ENCODE measurements around the gene ZNF3.

The ZNF3 gene

DNA sequence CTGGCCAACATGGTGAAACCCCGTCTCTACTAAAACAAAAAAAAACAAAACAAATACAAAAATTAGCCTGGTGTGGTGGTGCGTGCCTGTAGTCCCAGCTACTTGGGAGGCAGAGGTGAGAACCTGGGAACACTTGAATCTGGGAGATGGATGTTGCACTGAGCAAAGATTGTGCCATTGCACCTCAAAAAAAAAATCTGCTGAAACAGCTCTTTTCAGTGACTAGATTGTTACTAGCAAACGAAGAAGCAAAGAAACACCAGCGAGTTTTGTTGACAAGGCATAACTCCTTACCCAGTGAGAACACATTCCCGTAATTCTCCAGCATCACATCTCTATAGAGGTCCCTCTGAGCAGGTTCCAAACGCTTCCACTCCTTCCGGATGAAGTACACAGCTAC is 6.7 kb downstream of the ZNF3 start:
- H3K27ac ChIP-seq (ENCODE audit: insufficient read depth, low read length, poor library complexity, severe bottlenecking) = no peak overlapping the region
- H3K4me1 ChIP-seq (ENCODE audit: control insufficient read depth, insufficient read depth, low read length, poor library complexity, severe bottlenecking) = peaks cover 2% of the 10 kb centered on the region
- H3K27me3 ChIP-seq (replicated peaks; ENCODE audit: control insufficient read depth, insufficient read depth, low read length, poor library complexity, severe bottlenecking) = no peaks in the 10 kb centered on the region
- H3K4me3 ChIP-seq (ENCODE audit: insufficient read depth, low read depth, low read length, poor library complexity, severe bottlenecking) = no peak overlapping the region
- DNase-seq = no peak
- peaks cover 81% of the 10 kb centered on the region for H3K36me3 ChIP-seq (ENCODE audit: control insufficient read depth, insufficient read depth, low read length)
- H3K9me3 ChIP-seq (ENCODE audit: control insufficient read depth, low read length) = peaks cover 20% of the 10 kb centered on the region

DNA sequence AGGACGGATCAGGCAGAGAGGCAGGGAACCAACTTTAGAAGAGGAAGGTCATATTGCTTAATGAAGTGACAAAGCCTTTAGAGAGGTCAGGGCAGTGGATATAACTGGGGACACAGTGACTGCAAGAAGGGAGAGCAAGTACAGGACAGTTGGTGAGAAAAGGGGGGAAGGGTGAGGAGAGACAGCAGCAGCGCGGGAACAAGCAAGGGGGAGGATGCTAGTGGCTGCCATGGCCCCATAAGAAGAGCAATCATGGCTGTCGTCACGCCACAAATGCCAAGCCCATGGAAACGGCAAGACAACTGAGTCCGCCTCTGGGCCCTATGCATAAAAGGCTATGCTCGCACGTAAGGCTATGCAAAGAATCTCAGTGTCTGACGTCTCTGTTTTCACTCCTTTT is 9.1 kb downstream of the ZNF3 start:
- Histone ChIP-seq H3K9me3 (ENCODE audit: control insufficient read depth, low read length) (peaks cover 20% of the 10 kb centered on the region), H3K4me1 (ENCODE audit: control insufficient read depth, insufficient read depth, low read length, poor library complexity, severe bottlenecking) (peaks cover 2% of the 10 kb centered on the region), H3K36me3 (ENCODE audit: control insufficient read depth, insufficient read depth, low read length) (peaks cover 70% of the 10 kb centered on the region), H3K27ac (ENCODE audit: insufficient read depth, low read length, poor library complexity, severe bottlenecking) (no peak overlapping the region), H3K27me3 (replicated peaks; ENCODE audit: control insufficient read depth, insufficient read depth, low read length, poor library complexity, severe bottlenecking) (no peaks in the 10 kb centered on the region), H3K4me3 (ENCODE audit: insufficient read depth, low read depth, low read length, poor library complexity, severe bottlenecking) (no peak overlapping the region)
- no peak for DNase-seq

DNA sequence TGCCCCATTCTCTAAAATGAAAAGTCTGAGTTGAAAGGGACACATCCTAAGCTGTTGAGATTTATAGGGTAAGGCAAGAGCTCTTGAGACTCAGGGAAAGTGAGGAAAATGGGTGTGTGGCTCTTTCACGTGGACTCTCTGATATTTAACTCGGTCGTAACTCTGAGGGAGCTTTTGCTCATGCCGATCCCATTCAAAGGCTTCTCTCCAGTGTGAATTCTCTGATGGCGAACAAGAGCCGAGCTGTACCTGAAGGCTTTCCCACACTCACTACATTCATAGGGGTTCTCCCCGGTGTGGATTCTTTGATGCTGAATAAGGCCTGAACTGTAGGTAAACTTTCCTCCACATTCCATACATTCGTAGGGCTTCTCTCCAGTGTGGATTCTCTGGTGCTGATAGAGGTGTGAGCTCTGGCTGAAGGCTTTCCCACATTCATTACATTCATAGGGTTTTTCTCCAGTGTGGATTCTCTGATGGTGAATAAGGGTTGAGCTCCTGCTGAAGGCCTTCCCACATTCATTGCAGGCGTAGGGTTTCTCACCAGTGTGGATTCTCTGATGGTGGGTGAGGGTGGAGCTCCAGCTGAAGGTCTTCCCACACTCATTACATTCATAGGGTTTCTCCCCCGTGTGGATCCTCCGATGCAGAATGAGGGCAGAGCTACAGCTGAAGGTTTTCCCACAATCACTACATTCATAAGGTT is 10.4 kb downstream of the ZNF3 start:
- Histone ChIP-seq H3K27me3 (replicated peaks; ENCODE audit: control insufficient read depth, insufficient read depth, low read length, poor library complexity, severe bottlenecking) (no peaks in the 10 kb centered on the region), H3K36me3 (ENCODE audit: control insufficient read depth, insufficient read depth, low read length) (peaks cover 60% of the 10 kb centered on the region), H3K4me1 (ENCODE audit: control insufficient read depth, insufficient read depth, low read length, poor library complexity, severe bottlenecking) (no peaks in the 10 kb centered on the region), H3K27ac (ENCODE audit: insufficient read depth, low read length, poor library complexity, severe bottlenecking) (no peak overlapping the region), H3K4me3 (ENCODE audit: insufficient read depth, low read depth, low read length, poor library complexity, severe bottlenecking) (no peak overlapping the region), H3K9me3 (ENCODE audit: control insufficient read depth, low read length) (peaks cover 20% of the 10 kb centered on the region)
- no peak for DNase-seq

DNA sequence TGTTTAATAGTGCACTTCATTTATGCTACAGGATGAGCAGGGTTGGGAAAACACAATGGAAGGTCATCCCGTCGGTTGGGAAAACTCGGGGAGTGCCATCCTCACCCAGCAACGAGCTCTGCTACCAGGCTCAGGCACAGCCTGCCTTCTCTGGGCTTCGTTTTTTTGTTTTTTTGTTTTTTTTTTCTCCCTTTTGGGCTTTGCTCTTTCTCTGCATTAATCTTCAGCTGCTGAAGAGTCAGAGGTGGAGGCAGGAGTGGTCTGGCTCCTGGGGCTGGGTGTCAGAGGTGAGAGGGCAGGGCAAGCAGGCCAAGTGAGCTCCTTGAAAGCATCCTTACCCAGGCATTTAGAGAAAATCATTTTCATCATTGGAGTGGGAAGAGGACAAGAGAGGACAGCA is 11.5 kb downstream of the ZNF3 start:
- no peak for DNase-seq
- Histone ChIP-seq H3K27me3 (replicated peaks; ENCODE audit: control insufficient read depth, insufficient read depth, low read length, poor library complexity, severe bottlenecking) (no peaks in the 10 kb centered on the region), H3K9me3 (ENCODE audit: control insufficient read depth, low read length) (peaks cover 20% of the 10 kb centered on the region), H3K4me3 (ENCODE audit: insufficient read depth, low read depth, low read length, poor library complexity, severe bottlenecking) (no peak overlapping the region), H3K36me3 (ENCODE audit: control insufficient read depth, insufficient read depth, low read length) (peaks cover 48% of the 10 kb centered on the region), H3K27ac (ENCODE audit: insufficient read depth, low read length, poor library complexity, severe bottlenecking) (no peak overlapping the region), H3K4me1 (ENCODE audit: control insufficient read depth, insufficient read depth, low read length, poor library complexity, severe bottlenecking) (no peaks in the 10 kb centered on the region)

DNA sequence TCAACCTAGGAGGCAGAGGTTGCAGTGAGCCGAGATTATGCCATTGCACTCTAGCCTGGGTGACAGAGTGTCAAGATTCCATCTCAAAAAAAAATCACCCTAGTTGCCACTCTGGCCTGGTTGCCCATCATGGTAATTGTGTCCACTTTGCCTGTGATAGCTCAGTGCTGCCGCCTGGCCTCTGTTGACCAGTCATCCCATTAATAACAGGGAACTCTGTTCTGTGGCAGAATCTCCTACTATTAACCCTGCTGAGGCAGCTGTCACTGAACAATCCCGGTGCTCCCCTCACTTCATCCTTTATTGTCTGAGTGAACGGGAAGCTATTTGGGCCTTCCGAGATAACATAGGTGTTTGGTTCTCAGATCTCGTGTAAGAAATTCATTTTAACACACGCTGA is 14.6 kb downstream of the ZNF3 start:
- Histone ChIP-seq H3K36me3 (ENCODE audit: control insufficient read depth, insufficient read depth, low read length) (peaks cover 27% of the 10 kb centered on the region), H3K4me3 (ENCODE audit: insufficient read depth, low read depth, low read length, poor library complexity, severe bottlenecking) (no peak overlapping the region), H3K4me1 (ENCODE audit: control insufficient read depth, insufficient read depth, low read length, poor library complexity, severe bottlenecking) (no peaks in the 10 kb centered on the region), H3K27ac (ENCODE audit: insufficient read depth, low read length, poor library complexity, severe bottlenecking) (no peak overlapping the region), H3K9me3 (ENCODE audit: control insufficient read depth, low read length) (peaks cover 14% of the 10 kb centered on the region), H3K27me3 (replicated peaks; ENCODE audit: control insufficient read depth, insufficient read depth, low read length, poor library complexity, severe bottlenecking) (no peaks in the 10 kb centered on the region)
- no peak for DNase-seq

DNA sequence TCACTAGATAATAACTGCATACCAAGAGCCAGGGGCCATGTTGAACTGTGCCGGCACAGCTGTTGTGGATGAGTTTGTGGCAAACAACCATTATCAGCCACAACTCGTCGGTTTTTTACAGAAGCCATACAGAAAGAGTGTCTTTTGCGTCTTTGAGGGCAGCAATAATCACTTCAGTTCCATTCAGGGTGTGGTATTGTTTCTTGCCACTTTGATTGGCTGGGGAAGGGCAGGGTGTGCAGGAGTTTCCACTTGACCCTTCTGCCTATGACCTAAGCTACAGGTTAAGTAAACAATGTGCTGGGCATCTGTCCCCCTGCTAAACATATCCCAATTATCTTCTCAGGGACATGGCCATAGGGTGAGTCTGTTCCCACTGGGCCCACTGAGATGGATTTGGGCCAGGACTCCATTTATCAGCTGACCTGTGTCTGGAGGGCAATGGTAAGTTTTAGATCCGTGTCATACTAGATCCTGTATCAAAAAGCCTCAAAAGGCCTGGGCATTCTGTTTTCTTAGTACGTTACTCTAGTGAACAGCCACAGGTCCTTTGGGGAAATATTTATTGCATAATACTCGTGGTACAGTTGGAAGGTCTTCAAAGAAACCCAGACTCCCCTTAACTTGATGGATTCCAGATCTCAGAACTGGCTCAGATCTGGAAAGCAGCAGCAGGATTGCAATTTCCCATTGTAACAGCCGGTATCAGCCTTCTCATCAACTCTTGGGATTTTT is 15.9 kb downstream of the ZNF3 start:
- Histone ChIP-seq H3K36me3 (ENCODE audit: control insufficient read depth, insufficient read depth, low read length) (peaks cover 14% of the 10 kb centered on the region), H3K4me3 (ENCODE audit: insufficient read depth, low read depth, low read length, poor library complexity, severe bottlenecking) (no peak overlapping the region), H3K9me3 (ENCODE audit: control insufficient read depth, low read length) (peaks cover 1% of the 10 kb centered on the region), H3K27me3 (replicated peaks; ENCODE audit: control insufficient read depth, insufficient read depth, low read length, poor library complexity, severe bottlenecking) (no peaks in the 10 kb centered on the region), H3K27ac (ENCODE audit: insufficient read depth, low read length, poor library complexity, severe bottlenecking) (no peak overlapping the region), H3K4me1 (ENCODE audit: control insufficient read depth, insufficient read depth, low read length, poor library complexity, severe bottlenecking) (no peaks in the 10 kb centered on the region)
- DNase-seq = no peak

DNA sequence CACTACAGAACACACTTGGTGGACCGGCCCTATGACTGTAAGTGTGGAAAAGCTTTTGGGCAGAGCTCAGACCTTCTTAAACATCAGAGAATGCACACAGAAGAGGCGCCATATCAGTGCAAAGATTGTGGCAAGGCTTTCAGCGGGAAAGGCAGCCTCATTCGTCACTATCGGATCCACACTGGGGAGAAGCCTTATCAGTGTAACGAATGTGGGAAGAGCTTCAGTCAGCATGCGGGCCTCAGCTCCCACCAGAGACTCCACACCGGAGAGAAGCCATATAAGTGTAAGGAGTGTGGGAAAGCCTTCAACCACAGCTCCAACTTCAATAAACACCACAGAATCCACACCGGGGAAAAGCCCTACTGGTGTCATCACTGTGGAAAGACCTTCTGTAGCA is 17.4 kb downstream of the ZNF3 start:
- H3K9me3 ChIP-seq (ENCODE audit: control insufficient read depth, low read length) = no peaks in the 10 kb centered on the region
- no peaks in the 10 kb centered on the region for H3K27me3 ChIP-seq (replicated peaks; ENCODE audit: control insufficient read depth, insufficient read depth, low read length, poor library complexity, severe bottlenecking)
- no peak overlapping the region for H3K4me3 ChIP-seq (ENCODE audit: insufficient read depth, low read depth, low read length, poor library complexity, severe bottlenecking)
- no peaks in the 10 kb centered on the region for H3K4me1 ChIP-seq (ENCODE audit: control insufficient read depth, insufficient read depth, low read length, poor library complexity, severe bottlenecking)
- no peak for DNase-seq
- H3K36me3 ChIP-seq (ENCODE audit: control insufficient read depth, insufficient read depth, low read length) = peaks cover 9% of the 10 kb centered on the region
- H3K27ac ChIP-seq (ENCODE audit: insufficient read depth, low read length, poor library complexity, severe bottlenecking) = no peak overlapping the region

DNA sequence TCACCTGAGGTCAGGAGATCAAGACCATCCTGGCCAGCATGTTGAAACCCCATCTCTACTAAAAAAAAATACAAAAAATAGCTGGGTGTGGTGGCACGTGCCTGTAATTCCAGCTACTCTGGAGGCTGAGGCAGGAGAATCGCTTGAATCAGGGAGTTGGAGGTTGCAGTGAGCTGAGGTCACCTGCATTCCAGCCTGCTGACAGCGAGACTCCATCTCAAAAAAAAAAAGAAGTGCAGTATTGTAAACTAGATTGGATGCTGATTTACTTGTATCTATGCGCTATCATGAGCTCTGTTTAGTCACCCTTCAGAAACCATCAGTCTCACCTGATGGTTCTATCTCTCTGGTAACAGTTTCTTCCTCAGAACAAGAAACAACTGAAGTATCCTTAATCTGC is 18.1 kb downstream of the ZNF3 start:
- Histone ChIP-seq H3K9me3 (ENCODE audit: control insufficient read depth, low read length) (no peaks in the 10 kb centered on the region), H3K27me3 (replicated peaks; ENCODE audit: control insufficient read depth, insufficient read depth, low read length, poor library complexity, severe bottlenecking) (no peaks in the 10 kb centered on the region), H3K36me3 (ENCODE audit: control insufficient read depth, insufficient read depth, low read length) (peaks cover 15% of the 10 kb centered on the region), H3K4me1 (ENCODE audit: control insufficient read depth, insufficient read depth, low read length, poor library complexity, severe bottlenecking) (no peaks in the 10 kb centered on the region), H3K4me3 (ENCODE audit: insufficient read depth, low read depth, low read length, poor library complexity, severe bottlenecking) (no peak overlapping the region), H3K27ac (ENCODE audit: insufficient read depth, low read length, poor library complexity, severe bottlenecking) (no peak overlapping the region)
- DNase-seq = no peak

DNA sequence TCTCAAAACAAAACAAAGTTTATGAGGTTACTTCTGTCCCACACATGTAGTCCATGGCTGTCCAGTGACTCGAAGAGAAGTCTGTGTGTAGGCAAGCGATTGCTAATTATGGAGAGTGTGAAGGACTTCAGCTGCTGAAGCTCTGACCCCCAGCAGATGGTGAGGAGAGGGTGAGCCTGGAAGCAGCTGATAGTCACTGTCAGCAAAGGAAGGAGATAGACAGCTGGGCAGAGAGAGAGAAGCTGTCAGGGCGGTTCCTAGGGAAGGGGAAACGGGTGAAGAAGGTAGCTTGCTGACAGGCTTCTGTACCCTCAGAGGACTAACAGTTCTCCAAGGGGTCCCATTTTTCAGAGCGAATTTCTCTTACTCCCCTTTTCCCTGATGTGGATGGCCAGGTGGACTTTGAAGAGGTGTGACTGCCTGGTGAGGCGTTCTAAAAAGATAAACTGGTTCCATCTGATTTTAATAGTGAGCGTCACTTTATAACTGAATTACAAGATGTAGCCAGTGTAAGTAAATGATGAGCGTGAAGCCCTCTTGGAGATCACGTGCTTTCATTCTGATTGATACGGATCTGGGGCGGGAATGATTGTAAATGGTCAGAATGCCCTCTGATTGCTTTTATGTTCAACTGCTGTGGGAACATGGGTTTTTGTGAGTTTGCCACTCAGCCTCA is 19.9 kb downstream of the ZNF3 start:
- peaks cover 32% of the 10 kb centered on the region for H3K36me3 ChIP-seq (ENCODE audit: control insufficient read depth, insufficient read depth, low read length)
- no peak overlapping the region for H3K4me3 ChIP-seq (ENCODE audit: insufficient read depth, low read depth, low read length, poor library complexity, severe bottlenecking)
- H3K27ac ChIP-seq (ENCODE audit: insufficient read depth, low read length, poor library complexity, severe bottlenecking) = no peak overlapping the region
- no peaks in the 10 kb centered on the region for H3K4me1 ChIP-seq (ENCODE audit: control insufficient read depth, insufficient read depth, low read length, poor library complexity, severe bottlenecking)
- H3K9me3 ChIP-seq (ENCODE audit: control insufficient read depth, low read length) = no peaks in the 10 kb centered on the region
- H3K27me3 ChIP-seq (replicated peaks; ENCODE audit: control insufficient read depth, insufficient read depth, low read length, poor library complexity, severe bottlenecking) = no peaks in the 10 kb centered on the region
- no peak for DNase-seq

DNA sequence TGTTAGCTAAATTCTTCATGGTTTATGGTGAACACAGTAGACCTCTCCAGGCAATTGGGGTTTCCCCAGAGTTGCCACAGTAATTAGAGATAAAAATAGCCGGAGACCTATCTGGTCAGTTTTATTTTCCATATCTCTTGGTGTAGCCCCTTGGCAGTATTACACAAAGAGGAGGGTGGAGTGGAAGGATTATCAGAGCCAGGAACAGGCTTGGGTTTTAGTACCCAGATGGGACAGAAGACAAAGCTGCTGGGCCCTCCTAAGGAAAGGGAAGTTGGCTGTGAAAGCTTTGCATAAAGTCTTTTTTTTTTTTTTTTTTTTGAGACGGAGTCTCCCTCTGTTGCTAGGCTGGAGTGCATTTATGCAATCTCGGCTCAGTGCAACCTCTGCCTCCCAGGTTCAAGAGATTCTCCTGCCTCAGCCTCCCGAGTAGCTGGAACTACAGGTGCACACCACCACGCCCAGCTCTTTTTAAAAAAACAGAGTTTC is 22.2 kb downstream of the ZNF3 start:
- H3K4me1 ChIP-seq (ENCODE audit: control insufficient read depth, insufficient read depth, low read length, poor library complexity, severe bottlenecking) = no peaks in the 10 kb centered on the region
- no peaks in the 10 kb centered on the region for H3K27me3 ChIP-seq (replicated peaks; ENCODE audit: control insufficient read depth, insufficient read depth, low read length, poor library complexity, severe bottlenecking)
- DNase-seq = no peak
- H3K4me3 ChIP-seq (ENCODE audit: insufficient read depth, low read depth, low read length, poor library complexity, severe bottlenecking) = no peak overlapping the region
- H3K9me3 ChIP-seq (ENCODE audit: control insufficient read depth, low read length) = no peaks in the 10 kb centered on the region
- H3K27ac ChIP-seq (ENCODE audit: insufficient read depth, low read length, poor library complexity, severe bottlenecking) = no peak overlapping the region
- H3K36me3 ChIP-seq (ENCODE audit: control insufficient read depth, insufficient read depth, low read length) = peaks cover 29% of the 10 kb centered on the region
